Panc1 (cell line): ENCODE data around the gene MGME1. TPM values are rescaled to one million over a fixed set of nuclear protein-coding genes. Genes with fewer than 3 reads are reported as not detected.

Experiments used
- ATAC-seq: fragments of 200-7000 bp; cut with Tn5 transposase; 2 replicates; pipeline ENCODE4 v1.9.1; 2020; ENCODE audit warnings: mild to moderate bottlenecking, moderate library complexity
- BruUV-seq: library from RNA; stranded (reverse); fragments of 400-500 nt; replicated peaks from 2 replicates; lab custom pipeline; 2021; lab: Mats Ljungman, UMichigan
- CTCF ChIA-PET: fragments of 300-600 bp; sonication (Branson Sonifier 250); formaldehyde crosslinking; loops from one replicate; lab custom pipeline; 2022; ENCODE audit warnings: antibody characterized with exemption; lab: Charles Lee
- POLR2A ChIA-PET: fragments of 300-600 bp; sonication (Branson Sonifier 250); formaldehyde crosslinking; loops from one replicate; lab custom pipeline; 2022; ENCODE audit warnings: antibody characterized with exemption; lab: Charles Lee
- DNase-seq: peaks from one replicate; pipeline ENCODE4 v3.0.0-alpha.2; 2010; ENCODE audit warnings: low read depth, low spot score
- H3K27ac ChIP-seq: 2 replicates; pipeline ENCODE4 v1.5.1; 2011; ENCODE audit warnings: mild to moderate bottlenecking, low read length, inconsistent platforms
- H3K27me3 ChIP-seq: fragments of 200-500 bp; sonication (Bioruptor generic); 2 replicates; pipeline ENCODE4 v1.6.0; 2014; ENCODE audit warnings: low read length, inconsistent platforms; ENCODE audit not compliant: control insufficient read depth, insufficient read depth
- H3K36me3 ChIP-seq: fragments of 200-500 bp; sonication (Bioruptor generic); 2 replicates; pipeline ENCODE4 v1.5.1; 2014; ENCODE audit warnings: inconsistent platforms, mild to moderate bottlenecking, low read length, moderate library complexity; ENCODE audit not compliant: control insufficient read depth, insufficient read depth
- H3K4me1 ChIP-seq: 2 replicates; pipeline ENCODE4 v1.5.1; 2011; ENCODE audit warnings: inconsistent platforms, mild to moderate bottlenecking, low read length, moderate library complexity; ENCODE audit not compliant: control insufficient read depth, insufficient read depth
- H3K4me3 ChIP-seq, 2 experiments: 2 replicates each; pipeline ENCODE4 v1.5.1; 2011 to 2012; ENCODE audit warnings: low read depth in 2 of 2, low read length in 2 of 2, mild to moderate bottlenecking in 2 of 2, inconsistent platforms in 1 of 2, moderate library complexity in 1 of 2
- H3K9me3 ChIP-seq: fragments of 200-500 bp; sonication (Bioruptor generic); 2 replicates; pipeline ENCODE4 v1.5.1; 2014; ENCODE audit warnings: low read depth, mild to moderate bottlenecking, inconsistent platforms, low read length, moderate library complexity; ENCODE audit not compliant: control insufficient read depth, insufficient read depth
- CTCF ChIP-seq: fragments of 450-650 bp; IDR thresholded peaks from 2 replicates; pipeline ENCODE4 v1.5.1; 2017; ENCODE audit warnings: mild to moderate bottlenecking
- POLR2AphosphoS5 ChIP-seq: IDR thresholded peaks from 2 replicates; pipeline ENCODE4 v1.6.1; 2012; ENCODE audit warnings: mild to moderate bottlenecking, low read depth, low read length, moderate library complexity
- REST ChIP-seq, 2 experiments: IDR thresholded peaks; 2 replicates each; pipeline ENCODE4 v1.6.1; 2011 to 2012; ENCODE audit warnings: low read depth in 2 of 2, control low read depth in 1 of 2, low read length in 1 of 2, mild to moderate bottlenecking in 1 of 2, moderate library complexity in 1 of 2; ENCODE audit not compliant: insufficient read depth in 1 of 2
- SIN3A ChIP-seq: IDR thresholded peaks from 2 replicates; pipeline ENCODE4 v1.6.1; 2012; ENCODE audit warnings: low read depth, mild to moderate bottlenecking, low read length, moderate library complexity, borderline replicate concordance; ENCODE audit not compliant: insufficient read depth
- TCF7L2 ChIP-seq: IDR thresholded peaks from 2 replicates; pipeline ENCODE4 v1.6.1; 2011; ENCODE audit warnings: mild to moderate bottlenecking, low read depth, low read length, inconsistent platforms
- in situ Hi-C: cut with HindIII; loops from 2 replicates; pipeline ENCODE4 v1.10.0; 2016; ENCODE audit warnings: low sequenced_read_pairs, low pct_unique_long_range_greater_than_20kb
- intact Hi-C: fragments of 100-400 bp; cut with micrococcal nuclease; formaldehyde crosslinking; loops from one replicate; pipeline ENCODE4 v1.10.0; 2022; ENCODE audit not compliant: unreplicated experiment
- total RNA-seq: library from RNA; stranded (reverse); gene quantifications from one replicate; pipeline ENCODE4 v1.2.1, GENCODE V29; 2021; ENCODE audit not compliant: unreplicated experiment

MGME1 gene
- total RNA-seq, 1 experiment from 2014 or later: 27.0 TPM

- no peak overlapping the region for H3K4me3 ChIP-seq
- in situ Hi-C loops: no loop called here
- H3K9me3 ChIP-seq: no peaks in the 10 kb centered on the region
- TF ChIP-seq SIN3A: no peak
- TF ChIP-seq TCF7L2: no peak
- TF ChIP-seq POLR2AphosphoS5: no peak
- TF ChIP-seq CTCF: no peak
- TF ChIP-seq REST (IDR thresholded peaks at IDR 0.05; ENCODE audit: insufficient read depth in 1 of 2, low read depth in 2 of 2, low read length in 1 of 2): no peak
- no peak overlapping the region for H3K27ac ChIP-seq
- no peaks in the 10 kb centered on the region for H3K4me1 ChIP-seq
- intact Hi-C loops: no loop called here
- no TSS peak for BruUV-seq
- no peaks in the 10 kb centered on the region for H3K27me3 ChIP-seq
- DNase-seq (no peak), ATAC-seq (no peak)
- ChIA-PET CTCF (no interaction called here), POLR2A (no interaction called here)
- no peaks in the 10 kb centered on the region for H3K36me3 ChIP-seq
Observed at GRCh38 chr20:17985388-17986018, 16.7 kb downstream of the MGME1 start.

- no TSS peak for BruUV-seq
- CTCF ChIA-PET: no interaction called here
- H3K4me3 ChIP-seq: no peak overlapping the region
- POLR2A ChIA-PET: no interaction called here
- no peaks in the 10 kb centered on the region for H3K9me3 ChIP-seq
- no peaks in the 10 kb centered on the region for H3K27me3 ChIP-seq
- no peaks in the 10 kb centered on the region for H3K36me3 ChIP-seq
- no peak for TF ChIP-seq SIN3A
- no peak for TF ChIP-seq CTCF
- TF ChIP-seq REST (IDR thresholded peaks at IDR 0.05; ENCODE audit: insufficient read depth in 1 of 2, low read depth in 2 of 2, low read length in 1 of 2): no peak
- no peak for ATAC-seq
- no peak overlapping the region for H3K27ac ChIP-seq
- no peak for DNase-seq
- in situ Hi-C loops: no loop called here
- no peaks in the 10 kb centered on the region for H3K4me1 ChIP-seq
- intact Hi-C loops: no loop called here
Observed at GRCh38 chr20:17987988-17988387, 19.2 kb downstream of the MGME1 start.
